WTC11 (cell line): ENCODE results near the gene VSIG2. TPM values are rescaled to one million over a fixed set of nuclear protein-coding genes. Genes with fewer than 3 reads are reported as not detected.

Source experiments
- ATAC-seq: fragments of 200-7000 bp; cut with Tn5 transposase; 2 replicates; pipeline ENCODE4 v1.10.0; 2021; ENCODE audit warnings: mild to moderate bottlenecking, moderate library complexity
- CTCF ChIA-PET: fragments of 300-600 bp; sonication (Branson Sonifier 250); formaldehyde crosslinking; loops from one replicate; lab custom pipeline; 2021; ENCODE audit warnings: antibody characterized with exemption; lab: Charles Lee
- POLR2A ChIA-PET: fragments of 350-600 bp; sonication (Branson Sonifier 250); formaldehyde crosslinking; loops from one replicate; lab custom pipeline; 2021; ENCODE audit warnings: antibody characterized with exemption; lab: Charles Lee
- DNase-seq: peaks from one replicate; pipeline ENCODE4 v3.0.0; 2021; ENCODE audit warnings: low spot score
- H3K27ac Mint-ChIP-seq: 2 replicates; pipeline ENCODE4 v1.8.0; 2021; ENCODE audit warnings: mixed read lengths
- H3K27me3 Mint-ChIP-seq: 2 replicates; pipeline ENCODE4 v1.8.0; 2021; ENCODE audit warnings: low read depth, mild to moderate bottlenecking, moderate library complexity, mixed read lengths
- H3K36me3 Mint-ChIP-seq: 2 replicates; pipeline ENCODE4 v1.8.0; 2021; ENCODE audit warnings: mixed read lengths
- H3K4me1 Mint-ChIP-seq: 2 replicates; pipeline ENCODE4 v1.8.0; 2022; ENCODE audit warnings: mixed read lengths
- H3K4me3 Mint-ChIP-seq: 2 replicates; pipeline ENCODE4 v1.8.0; 2021; ENCODE audit warnings: mild to moderate bottlenecking, moderate library complexity, mixed read lengths
- H3K9me3 Mint-ChIP-seq: 2 replicates; pipeline ENCODE4 v1.8.0; 2021; ENCODE audit warnings: mixed read lengths
- CREB1 ChIP-seq: sonication (generic); formaldehyde crosslinking; IDR thresholded peaks from 2 replicates; pipeline ENCODE4 v1.8.0; 2023; ENCODE audit warnings: mild to moderate bottlenecking, missing genetic modification reagents
- ESRRA ChIP-seq: sonication (generic); formaldehyde crosslinking; IDR thresholded peaks from 2 replicates; pipeline ENCODE4 v1.8.1; 2022; ENCODE audit warnings: mild to moderate bottlenecking, missing genetic modification reagents, borderline replicate concordance
- FOXK1 ChIP-seq: sonication (generic); formaldehyde crosslinking; IDR thresholded peaks from 2 replicates; pipeline ENCODE4 v1.8.0; 2022; ENCODE audit warnings: mild to moderate bottlenecking, moderate library complexity, missing genetic modification reagents
- FOXP1 ChIP-seq: sonication (generic); formaldehyde crosslinking; IDR thresholded peaks from 2 replicates; pipeline ENCODE4 v1.8.0; 2022; ENCODE audit warnings: missing genetic modification reagents, mild to moderate bottlenecking, moderate library complexity, borderline replicate concordance
- GABPB1 ChIP-seq: sonication (generic); formaldehyde crosslinking; IDR thresholded peaks from 2 replicates; pipeline ENCODE4 v1.8.1; 2023; ENCODE audit warnings: mild to moderate bottlenecking, missing genetic modification reagents
- HMGA2 ChIP-seq: fragments of 250-450 bp; sonication (Bioruptor Pico); IDR thresholded peaks from 2 replicates; pipeline ENCODE4 v1.4.0; 2021; ENCODE audit warnings: mild to moderate bottlenecking, moderate library complexity
- NFATC4 ChIP-seq: fragments of 250-450 bp; sonication (Bioruptor Pico); IDR thresholded peaks from 2 replicates; pipeline ENCODE4 v1.9.0; 2021; ENCODE audit warnings: mild to moderate bottlenecking
- RELA ChIP-seq: sonication (generic); formaldehyde crosslinking; IDR thresholded peaks from 2 replicates; pipeline ENCODE4 v1.8.1; 2022; ENCODE audit warnings: missing genetic modification reagents, mild to moderate bottlenecking, borderline replicate concordance
- SMAD4 ChIP-seq: sonication (generic); formaldehyde crosslinking; IDR thresholded peaks from 2 replicates; pipeline ENCODE4 v1.8.0; 2022; ENCODE audit warnings: mild to moderate bottlenecking, missing genetic modification reagents
- SOX15 ChIP-seq: fragments of 250-450 bp; sonication (Bioruptor Pico); IDR thresholded peaks from 2 replicates; pipeline ENCODE4 v1.9.0; 2021; ENCODE audit warnings: mild to moderate bottlenecking
- ZNF232 ChIP-seq: sonication (generic); formaldehyde crosslinking; IDR thresholded peaks from 2 replicates; pipeline ENCODE4 v1.8.0; 2022; ENCODE audit warnings: mild to moderate bottlenecking, missing genetic modification reagents
- ZNF423 ChIP-seq: fragments of 250-450 bp; sonication (Bioruptor Pico); IDR thresholded peaks from 2 replicates; pipeline ENCODE4 v2.1.2; 2022; ENCODE audit warnings: mild to moderate bottlenecking, moderate library complexity
- total RNA-seq: library from RNA; stranded (reverse); gene quantifications from 3 replicates; pipeline ENCODE4 v1.2.3, GENCODE V29; 2021
- TF ChIP-seq, protein P1 (sequence below): fragments of 200-600 bp; IDR thresholded peaks from 2 replicates; pipeline ENCODE4 v1.8.0; 2022; ENCODE audit warnings: antibody characterized with exemption
- TF ChIP-seq, protein P2 (sequence below): sonication (generic); formaldehyde crosslinking; IDR thresholded peaks from 2 replicates; pipeline ENCODE4 v1.8.0; 2022; ENCODE audit warnings: mild to moderate bottlenecking, missing genetic modification reagents
- TF ChIP-seq, protein P3 (sequence below): sonication (generic); formaldehyde crosslinking; IDR thresholded peaks from 2 replicates; pipeline ENCODE4 v1.8.1; 2023; ENCODE audit warnings: mild to moderate bottlenecking, moderate library complexity, missing genetic modification reagents
- TF ChIP-seq, protein P4 (sequence below): fragments of 250-450 bp; sonication (Bioruptor Pico); IDR thresholded peaks from 2 replicates; pipeline ENCODE4 v1.9.0; 2021; ENCODE audit warnings: moderate library complexity, mild to moderate bottlenecking, inconsistent platforms, borderline replicate concordance
- TF ChIP-seq, protein P5 (sequence below): fragments of 250-450 bp; sonication (Bioruptor Pico); IDR thresholded peaks from 2 replicates; pipeline ENCODE4 v2.1.2; 2022; ENCODE audit warnings: mild to moderate bottlenecking, moderate library complexity
- TF ChIP-seq, protein P6 (sequence below): sonication (generic); formaldehyde crosslinking; IDR thresholded peaks from 2 replicates; pipeline ENCODE4 v1.8.0; 2023; ENCODE audit warnings: mild to moderate bottlenecking, missing genetic modification reagents

VSIG2 gene
- total RNA-seq, 1 experiment from 2014 or later, result 0.79 TPM

DNA sequence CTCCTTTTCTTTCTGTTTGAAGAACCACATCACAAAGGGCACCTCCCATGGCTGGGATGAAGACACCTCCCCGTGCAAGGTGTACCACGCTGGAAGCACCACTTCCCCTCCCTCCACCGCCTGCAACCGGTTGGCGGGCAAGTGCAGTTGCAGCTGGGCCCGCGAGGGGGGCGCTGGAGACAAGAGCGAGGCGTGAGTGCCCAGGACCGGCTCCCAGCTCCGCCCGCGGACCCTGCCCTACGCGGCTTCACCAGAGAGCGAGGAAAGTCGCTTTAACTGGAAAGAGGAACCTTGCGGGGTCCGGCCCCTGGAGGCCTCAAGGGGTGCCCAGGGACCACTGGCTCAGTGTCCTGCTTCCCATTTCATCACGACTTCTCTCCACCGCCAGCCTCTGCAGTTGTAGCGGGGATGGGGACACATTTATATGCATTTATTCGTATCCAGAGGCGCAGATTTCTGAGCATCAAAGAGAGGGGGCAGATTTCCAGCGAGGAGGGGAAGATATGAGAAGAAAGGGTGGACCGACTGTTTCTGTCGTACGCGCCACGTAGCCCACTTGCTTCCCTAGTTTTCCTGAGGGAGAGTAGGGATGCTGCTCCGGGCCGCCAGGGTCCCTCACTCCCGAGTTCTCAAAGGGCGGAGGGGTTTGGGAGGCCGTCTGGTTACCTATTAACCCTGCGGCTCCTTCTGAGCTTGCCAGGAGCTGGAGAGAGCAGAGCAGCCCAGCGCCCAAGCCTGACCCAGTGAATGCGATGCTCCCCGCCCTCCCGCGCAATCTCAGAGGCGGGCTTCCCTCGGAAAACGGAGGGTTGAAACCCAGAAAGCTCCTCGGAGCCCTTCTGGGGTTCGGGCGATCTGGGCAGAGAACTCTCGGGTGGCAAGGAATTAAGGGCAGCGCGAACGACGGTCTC is 6.6 kb upstream of the VSIG2 start:
- no peaks in the 10 kb centered on the region for H3K36me3 Mint-ChIP-seq
- H3K4me3 Mint-ChIP-seq, result peak overlapping the region; percentile 84
- H3K27me3 Mint-ChIP-seq, result peaks cover 95% of the 10 kb centered on the region
- H3K9me3 Mint-ChIP-seq, result no peaks in the 10 kb centered on the region
- ChIA-PET CTCF (interaction anchor here (0.7 to 2.6 kb wide), 29 partner anchors 11 to 162 kb away, joined by 3 to 70 read pairs (median 6); partner anchors contain the start of genes HEPN1, MSANTD2, NRGN and ROBO3), POLR2A (interaction anchor here (0.6 to 1.9 kb wide), 3 partner anchors 12 to 85 kb away, joined by 4 to 6 read pairs (median 4); partner anchors contain the start of genes MSANTD2 and SPA17)
- ATAC-seq, result peak; percentile 75
- TF ChIP-seq FOXP1, result no peak
- TF ChIP-seq, protein P1, sequence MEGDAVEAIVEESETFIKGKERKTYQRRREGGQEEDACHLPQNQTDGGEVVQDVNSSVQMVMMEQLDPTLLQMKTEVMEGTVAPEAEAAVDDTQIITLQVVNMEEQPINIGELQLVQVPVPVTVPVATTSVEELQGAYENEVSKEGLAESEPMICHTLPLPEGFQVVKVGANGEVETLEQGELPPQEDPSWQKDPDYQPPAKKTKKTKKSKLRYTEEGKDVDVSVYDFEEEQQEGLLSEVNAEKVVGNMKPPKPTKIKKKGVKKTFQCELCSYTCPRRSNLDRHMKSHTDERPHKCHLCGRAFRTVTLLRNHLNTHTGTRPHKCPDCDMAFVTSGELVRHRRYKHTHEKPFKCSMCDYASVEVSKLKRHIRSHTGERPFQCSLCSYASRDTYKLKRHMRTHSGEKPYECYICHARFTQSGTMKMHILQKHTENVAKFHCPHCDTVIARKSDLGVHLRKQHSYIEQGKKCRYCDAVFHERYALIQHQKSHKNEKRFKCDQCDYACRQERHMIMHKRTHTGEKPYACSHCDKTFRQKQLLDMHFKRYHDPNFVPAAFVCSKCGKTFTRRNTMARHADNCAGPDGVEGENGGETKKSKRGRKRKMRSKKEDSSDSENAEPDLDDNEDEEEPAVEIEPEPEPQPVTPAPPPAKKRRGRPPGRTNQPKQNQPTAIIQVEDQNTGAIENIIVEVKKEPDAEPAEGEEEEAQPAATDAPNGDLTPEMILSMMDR, result peak; percentile 44; the same call in 1 of the 2 replicates
- no peak for TF ChIP-seq HMGA2 (CRISPR knock-in tag)
- TF ChIP-seq FOXK1 (CRISPR knock-in tag), result 0 out of 2 replicates have a peak, but pooled peaks have one; percentile 23
- TF ChIP-seq, protein P2, sequence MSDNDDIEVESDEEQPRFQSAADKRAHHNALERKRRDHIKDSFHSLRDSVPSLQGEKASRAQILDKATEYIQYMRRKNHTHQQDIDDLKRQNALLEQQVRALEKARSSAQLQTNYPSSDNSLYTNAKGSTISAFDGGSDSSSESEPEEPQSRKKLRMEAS (CRISPR knock-in tag), result peak; percentile 53; the same call in 1 of the 2 replicates
- TF ChIP-seq, protein P3, sequence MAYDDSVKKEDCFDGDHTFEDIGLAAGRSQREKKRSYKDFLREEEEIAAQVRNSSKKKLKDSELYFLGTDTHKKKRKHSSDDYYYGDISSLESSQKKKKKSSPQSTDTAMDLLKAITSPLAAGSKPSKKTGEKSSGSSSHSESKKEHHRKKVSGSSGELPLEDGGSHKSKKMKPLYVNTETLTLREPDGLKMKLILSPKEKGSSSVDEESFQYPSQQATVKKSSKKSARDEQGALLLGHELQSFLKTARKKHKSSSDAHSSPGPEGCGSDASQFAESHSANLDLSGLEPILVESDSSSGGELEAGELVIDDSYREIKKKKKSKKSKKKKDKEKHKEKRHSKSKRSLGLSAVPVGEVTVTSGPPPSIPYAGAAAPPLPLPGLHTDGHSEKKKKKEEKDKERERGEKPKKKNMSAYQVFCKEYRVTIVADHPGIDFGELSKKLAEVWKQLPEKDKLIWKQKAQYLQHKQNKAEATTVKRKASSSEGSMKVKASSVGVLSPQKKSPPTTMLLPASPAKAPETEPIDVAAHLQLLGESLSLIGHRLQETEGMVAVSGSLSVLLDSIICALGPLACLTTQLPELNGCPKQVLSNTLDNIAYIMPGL (CRISPR knock-in tag), result peak; percentile 41; the same call in 1 of the 2 replicates
- peak; percentile 95 for DNase-seq
- peaks cover 58% of the 10 kb centered on the region for H3K4me1 Mint-ChIP-seq
- H3K27ac Mint-ChIP-seq, result no peak overlapping the region

DNA sequence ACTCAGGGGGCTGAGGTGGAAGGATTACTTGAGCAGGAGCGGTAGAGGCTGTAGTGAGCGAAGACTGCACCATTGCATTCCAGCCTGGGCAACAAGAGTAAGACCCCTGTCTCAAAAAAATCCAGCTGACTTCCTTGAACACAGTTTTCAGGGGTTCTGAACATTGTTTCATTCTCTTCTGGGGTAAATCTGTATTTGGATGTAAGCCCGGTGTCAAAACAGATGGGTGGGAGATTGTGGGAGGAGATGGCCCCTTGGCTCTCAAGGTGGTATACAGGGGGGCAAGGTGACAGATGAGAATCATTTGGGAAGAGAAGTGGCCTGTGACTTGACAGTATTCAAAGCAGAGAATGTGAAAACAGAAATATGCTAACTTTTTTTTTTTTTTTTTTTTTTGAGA is 5.3 kb upstream of the VSIG2 start:
- no peaks in the 10 kb centered on the region for H3K36me3 Mint-ChIP-seq
- H3K4me1 Mint-ChIP-seq, result peaks cover 57% of the 10 kb centered on the region
- CTCF ChIA-PET, result interaction anchor here (0.7 to 2.0 kb wide), 6 partner anchors 11 to 171 kb away, joined by 4 to 15 read pairs (median 8); no protein-coding TSS in a partner anchor
- no peak overlapping the region for H3K27ac Mint-ChIP-seq
- no peak for ATAC-seq
- H3K4me3 Mint-ChIP-seq, result peak overlapping the region; percentile 12; the same call in 1 of the 2 replicates
- POLR2A ChIA-PET, result no interaction called here
- no peak for DNase-seq
- TF ChIP-seq NFATC4 (CRISPR knock-in tag), result no peak
- TF ChIP-seq CREB1 (CRISPR knock-in tag), result no peak
- TF ChIP-seq, protein P4, sequence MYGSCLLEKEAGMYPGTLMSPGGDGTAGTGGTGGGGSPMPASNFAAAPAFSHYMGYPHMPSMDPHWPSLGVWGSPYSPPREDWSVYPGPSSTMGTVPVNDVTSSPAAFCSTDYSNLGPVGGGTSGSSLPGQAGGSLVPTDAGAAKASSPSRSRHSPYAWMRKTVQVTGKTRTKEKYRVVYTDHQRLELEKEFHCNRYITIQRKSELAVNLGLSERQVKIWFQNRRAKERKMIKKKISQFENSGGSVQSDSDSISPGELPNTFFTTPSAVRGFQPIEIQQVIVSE (CRISPR knock-in tag), result no peak
- TF ChIP-seq, protein P5, sequence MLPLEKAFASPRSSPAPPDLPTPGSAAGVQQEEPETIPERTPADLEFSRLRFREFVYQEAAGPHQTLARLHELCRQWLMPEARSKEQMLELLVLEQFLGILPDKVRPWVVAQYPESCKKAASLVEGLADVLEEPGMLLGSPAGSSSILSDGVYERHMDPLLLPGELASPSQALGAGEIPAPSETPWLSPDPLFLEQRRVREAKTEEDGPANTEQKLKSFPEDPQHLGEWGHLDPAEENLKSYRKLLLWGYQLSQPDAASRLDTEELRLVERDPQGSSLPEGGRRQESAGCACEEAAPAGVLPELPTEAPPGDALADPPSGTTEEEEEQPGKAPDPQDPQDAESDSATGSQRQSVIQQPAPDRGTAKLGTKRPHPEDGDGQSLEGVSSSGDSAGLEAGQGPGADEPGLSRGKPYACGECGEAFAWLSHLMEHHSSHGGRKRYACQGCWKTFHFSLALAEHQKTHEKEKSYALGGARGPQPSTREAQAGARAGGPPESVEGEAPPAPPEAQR, result no peak
- no peak for TF ChIP-seq ZNF232
- no peak for TF ChIP-seq GABPB1 (CRISPR knock-in tag)
- TF ChIP-seq, protein P6, sequence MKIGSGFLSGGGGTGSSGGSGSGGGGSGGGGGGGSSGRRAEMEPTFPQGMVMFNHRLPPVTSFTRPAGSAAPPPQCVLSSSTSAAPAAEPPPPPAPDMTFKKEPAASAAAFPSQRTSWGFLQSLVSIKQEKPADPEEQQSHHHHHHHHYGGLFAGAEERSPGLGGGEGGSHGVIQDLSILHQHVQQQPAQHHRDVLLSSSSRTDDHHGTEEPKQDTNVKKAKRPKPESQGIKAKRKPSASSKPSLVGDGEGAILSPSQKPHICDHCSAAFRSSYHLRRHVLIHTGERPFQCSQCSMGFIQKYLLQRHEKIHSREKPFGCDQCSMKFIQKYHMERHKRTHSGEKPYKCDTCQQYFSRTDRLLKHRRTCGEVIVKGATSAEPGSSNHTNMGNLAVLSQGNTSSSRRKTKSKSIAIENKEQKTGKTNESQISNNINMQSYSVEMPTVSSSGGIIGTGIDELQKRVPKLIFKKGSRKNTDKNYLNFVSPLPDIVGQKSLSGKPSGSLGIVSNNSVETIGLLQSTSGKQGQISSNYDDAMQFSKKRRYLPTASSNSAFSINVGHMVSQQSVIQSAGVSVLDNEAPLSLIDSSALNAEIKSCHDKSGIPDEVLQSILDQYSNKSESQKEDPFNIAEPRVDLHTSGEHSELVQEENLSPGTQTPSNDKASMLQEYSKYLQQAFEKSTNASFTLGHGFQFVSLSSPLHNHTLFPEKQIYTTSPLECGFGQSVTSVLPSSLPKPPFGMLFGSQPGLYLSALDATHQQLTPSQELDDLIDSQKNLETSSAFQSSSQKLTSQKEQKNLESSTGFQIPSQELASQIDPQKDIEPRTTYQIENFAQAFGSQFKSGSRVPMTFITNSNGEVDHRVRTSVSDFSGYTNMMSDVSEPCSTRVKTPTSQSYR (CRISPR knock-in tag), result no peak
- TF ChIP-seq ESRRA (CRISPR knock-in tag), result no peak
- TF ChIP-seq ZNF423, result no peak
- TF ChIP-seq RELA (CRISPR knock-in tag), result no peak
- TF ChIP-seq SOX15, result no peak
- no peak for TF ChIP-seq SMAD4 (CRISPR knock-in tag)
- peaks cover 98% of the 10 kb centered on the region for H3K27me3 Mint-ChIP-seq
- no peaks in the 10 kb centered on the region for H3K9me3 Mint-ChIP-seq
